Mesothelial cell of epicardium (in vitro differentiated cells): ENCODE measurements around the gene CFAP77. TPM values are rescaled to one million over a fixed set of nuclear protein-coding genes. Genes with fewer than 3 reads are reported as not detected.

ENCODE experiments used
- DNase-seq, 2 experiments: peaks; one replicate each; pipeline ENCODE4 v3.0.0; 2021; ENCODE audit warnings: low spot score in 2 of 2; ENCODE audit not compliant: unreplicated experiment in 2 of 2
- H3K27ac Mint-ChIP-seq: 2 replicates; pipeline ENCODE4 v1.8.0; 2021; ENCODE audit warnings: mixed read lengths
- H3K27me3 Mint-ChIP-seq: 2 replicates; pipeline ENCODE4 v1.8.0; 2021; ENCODE audit warnings: low read depth, mixed read lengths
- H3K36me3 Mint-ChIP-seq: 2 replicates; pipeline ENCODE4 v1.8.0; 2021; ENCODE audit warnings: mixed read lengths
- H3K4me1 Mint-ChIP-seq: 2 replicates; pipeline ENCODE4 v1.8.0; 2021; ENCODE audit warnings: mixed read lengths
- H3K4me3 Mint-ChIP-seq: 2 replicates; pipeline ENCODE4 v1.8.0; 2021; ENCODE audit warnings: mild to moderate bottlenecking, moderate library complexity, mixed read lengths
- H3K9me3 Mint-ChIP-seq: 2 replicates; pipeline ENCODE4 v1.8.0; 2021; ENCODE audit warnings: mixed read lengths
- total RNA-seq: library from RNA; stranded (reverse); gene quantifications from 3 replicates; pipeline ENCODE4 v1.2.1, GENCODE V29; 2021
- TF ChIP-seq, protein P1 (sequence below): fragments of 200-600 bp; sonication (generic); IDR thresholded peaks from one replicate; pipeline ENCODE4 v1.5.0; 2021; ENCODE audit warnings: antibody characterized with exemption; ENCODE audit not compliant: unreplicated experiment

Gene CFAP77
- total RNA-seq, 1 donor from 2014 or later: not detected

DNA sequence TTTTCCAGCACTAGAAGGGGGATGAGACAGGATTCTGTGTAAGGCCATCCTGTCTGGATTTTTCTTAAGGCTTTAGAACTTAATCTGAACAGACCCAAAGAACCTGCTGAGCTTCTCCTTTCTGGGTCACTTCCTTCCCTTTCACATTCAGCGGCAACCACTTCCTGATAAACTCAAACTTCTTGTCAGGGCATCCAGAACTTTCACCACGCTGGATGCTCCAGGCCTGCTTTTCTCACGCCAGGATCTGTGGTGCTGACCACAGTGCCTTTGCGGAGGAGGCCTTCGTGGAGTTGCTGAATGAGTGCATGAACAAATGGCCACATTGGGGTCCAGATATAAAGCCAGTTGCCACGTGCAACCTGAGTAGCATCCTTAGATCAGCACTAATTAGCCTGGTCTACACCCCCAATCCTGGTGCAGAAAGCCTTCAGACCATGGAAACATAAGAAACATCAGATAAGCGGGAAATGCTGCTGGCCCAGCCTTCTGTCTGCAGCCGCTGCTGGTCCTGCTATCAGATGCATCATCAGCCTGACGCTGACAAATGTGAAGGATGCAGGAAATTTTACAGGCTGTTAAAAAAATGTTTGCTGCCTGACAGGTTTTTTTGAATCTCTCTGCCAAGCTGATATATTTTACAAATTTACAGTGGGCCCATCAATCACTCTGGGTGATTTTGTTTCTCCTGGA, 97.1 kb downstream of the CFAP77 start:
- peaks cover 68% of the 10 kb centered on the region for H3K27me3 Mint-ChIP-seq
- H3K4me1 Mint-ChIP-seq: peaks cover 11% of the 10 kb centered on the region
- no peaks in the 10 kb centered on the region for H3K9me3 Mint-ChIP-seq
- H3K36me3 Mint-ChIP-seq: no peaks in the 10 kb centered on the region
- H3K4me3 Mint-ChIP-seq: no peak overlapping the region
- DNase-seq: no peak
- H3K27ac Mint-ChIP-seq: no peak overlapping the region
- TF ChIP-seq, protein P1, sequence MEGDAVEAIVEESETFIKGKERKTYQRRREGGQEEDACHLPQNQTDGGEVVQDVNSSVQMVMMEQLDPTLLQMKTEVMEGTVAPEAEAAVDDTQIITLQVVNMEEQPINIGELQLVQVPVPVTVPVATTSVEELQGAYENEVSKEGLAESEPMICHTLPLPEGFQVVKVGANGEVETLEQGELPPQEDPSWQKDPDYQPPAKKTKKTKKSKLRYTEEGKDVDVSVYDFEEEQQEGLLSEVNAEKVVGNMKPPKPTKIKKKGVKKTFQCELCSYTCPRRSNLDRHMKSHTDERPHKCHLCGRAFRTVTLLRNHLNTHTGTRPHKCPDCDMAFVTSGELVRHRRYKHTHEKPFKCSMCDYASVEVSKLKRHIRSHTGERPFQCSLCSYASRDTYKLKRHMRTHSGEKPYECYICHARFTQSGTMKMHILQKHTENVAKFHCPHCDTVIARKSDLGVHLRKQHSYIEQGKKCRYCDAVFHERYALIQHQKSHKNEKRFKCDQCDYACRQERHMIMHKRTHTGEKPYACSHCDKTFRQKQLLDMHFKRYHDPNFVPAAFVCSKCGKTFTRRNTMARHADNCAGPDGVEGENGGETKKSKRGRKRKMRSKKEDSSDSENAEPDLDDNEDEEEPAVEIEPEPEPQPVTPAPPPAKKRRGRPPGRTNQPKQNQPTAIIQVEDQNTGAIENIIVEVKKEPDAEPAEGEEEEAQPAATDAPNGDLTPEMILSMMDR: no peak

DNA sequence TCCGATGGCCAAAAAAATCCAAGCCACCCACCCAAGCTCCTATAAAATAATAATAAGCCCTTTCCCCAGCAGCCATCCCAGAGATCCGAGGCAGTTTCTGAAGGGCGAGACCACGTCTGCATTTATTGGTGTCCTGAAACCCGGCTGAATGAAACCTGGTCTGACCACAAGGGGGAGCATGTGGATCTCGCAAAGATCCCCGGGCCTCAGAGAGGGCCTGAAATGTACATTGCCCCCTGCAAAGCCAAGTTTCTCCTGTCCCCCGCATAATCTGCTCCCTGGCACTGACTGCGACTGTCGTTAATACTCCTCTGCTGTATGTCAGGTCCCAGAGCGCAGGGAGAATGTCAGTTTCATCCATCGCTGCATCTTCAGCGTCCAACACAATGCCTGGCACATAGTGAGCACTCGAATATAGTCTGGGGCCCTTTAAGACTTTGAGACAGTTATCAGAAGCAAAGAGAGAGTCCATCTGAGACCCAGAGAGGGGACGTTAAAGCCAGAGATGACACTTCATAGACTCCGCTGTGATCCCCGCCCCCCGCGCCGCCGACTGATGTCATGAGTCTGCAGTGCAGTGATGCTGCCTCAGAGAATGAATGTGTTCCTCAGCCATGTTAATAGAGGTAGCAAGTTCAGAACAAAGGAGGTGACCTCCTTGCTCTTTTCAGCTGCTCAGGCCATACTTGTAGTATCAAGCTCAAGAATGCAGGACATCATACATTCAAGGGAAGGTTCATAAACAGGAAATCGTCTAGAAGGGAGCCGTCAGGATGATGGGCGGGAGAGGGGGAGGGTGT, 97.9 kb downstream of the CFAP77 start:
- no peak overlapping the region for H3K27ac Mint-ChIP-seq
- H3K36me3 Mint-ChIP-seq: no peaks in the 10 kb centered on the region
- TF ChIP-seq, protein P1: peak; percentile 86
- peaks cover 65% of the 10 kb centered on the region for H3K27me3 Mint-ChIP-seq
- DNase-seq: peak in 1 of 2 experiments; percentile 80
- H3K4me1 Mint-ChIP-seq: peaks cover 11% of the 10 kb centered on the region
- no peaks in the 10 kb centered on the region for H3K9me3 Mint-ChIP-seq
- H3K4me3 Mint-ChIP-seq: no peak overlapping the region

DNA sequence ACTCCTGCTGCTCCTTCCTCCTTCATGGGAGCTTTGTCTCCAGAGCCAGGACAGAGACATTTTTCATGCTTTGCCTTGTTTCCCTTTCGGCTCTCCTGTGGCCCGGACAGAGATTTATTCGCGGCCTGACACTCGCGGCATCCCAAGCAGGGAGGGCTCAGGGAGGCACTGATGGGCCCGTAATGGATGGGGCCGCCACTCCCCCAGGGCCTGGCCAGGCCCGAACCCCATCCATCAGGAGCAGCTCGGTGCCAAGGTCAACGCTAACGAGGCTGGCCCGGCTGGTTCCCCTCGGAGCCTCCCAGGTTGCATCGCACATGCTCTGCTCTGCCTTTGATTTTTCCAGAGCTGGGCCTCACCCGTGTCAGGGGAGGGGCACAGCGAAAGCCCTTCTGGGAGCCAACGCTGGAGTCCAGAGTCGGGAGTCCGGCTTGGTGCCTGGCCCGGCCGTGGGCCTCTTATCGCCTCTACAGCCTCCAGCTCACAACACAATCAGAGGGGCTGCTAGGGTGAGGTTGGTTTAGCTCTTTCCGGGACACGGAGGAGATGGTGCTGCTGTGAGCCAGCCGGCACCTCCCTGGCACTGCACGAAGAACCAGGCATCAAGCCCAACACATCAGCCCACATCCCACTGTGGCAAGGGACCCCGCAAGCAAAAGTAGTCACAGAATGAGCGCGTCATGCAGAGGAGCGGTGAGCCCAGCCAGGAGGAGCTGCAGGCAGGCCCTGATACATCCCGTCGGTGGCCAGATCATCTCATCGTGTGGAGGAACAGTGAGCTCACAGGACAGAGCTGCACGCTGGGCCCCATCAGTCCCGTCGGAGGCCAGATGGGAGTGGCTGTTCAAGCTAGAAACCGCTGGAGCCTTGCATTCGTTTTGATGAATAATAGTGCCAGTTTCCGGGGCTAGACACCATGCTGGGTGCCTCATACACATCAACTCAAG, 100.2 kb downstream of the CFAP77 start:
- Mint-ChIP-seq H3K27ac (peak overlapping the region; percentile 77), H3K27me3 (peaks cover 56% of the 10 kb centered on the region), H3K4me1 (peaks cover 11% of the 10 kb centered on the region), H3K36me3 (no peaks in the 10 kb centered on the region), H3K9me3 (no peaks in the 10 kb centered on the region), H3K4me3 (no peak overlapping the region)
- no peak for DNase-seq
- TF ChIP-seq, protein P1: no peak

DNA sequence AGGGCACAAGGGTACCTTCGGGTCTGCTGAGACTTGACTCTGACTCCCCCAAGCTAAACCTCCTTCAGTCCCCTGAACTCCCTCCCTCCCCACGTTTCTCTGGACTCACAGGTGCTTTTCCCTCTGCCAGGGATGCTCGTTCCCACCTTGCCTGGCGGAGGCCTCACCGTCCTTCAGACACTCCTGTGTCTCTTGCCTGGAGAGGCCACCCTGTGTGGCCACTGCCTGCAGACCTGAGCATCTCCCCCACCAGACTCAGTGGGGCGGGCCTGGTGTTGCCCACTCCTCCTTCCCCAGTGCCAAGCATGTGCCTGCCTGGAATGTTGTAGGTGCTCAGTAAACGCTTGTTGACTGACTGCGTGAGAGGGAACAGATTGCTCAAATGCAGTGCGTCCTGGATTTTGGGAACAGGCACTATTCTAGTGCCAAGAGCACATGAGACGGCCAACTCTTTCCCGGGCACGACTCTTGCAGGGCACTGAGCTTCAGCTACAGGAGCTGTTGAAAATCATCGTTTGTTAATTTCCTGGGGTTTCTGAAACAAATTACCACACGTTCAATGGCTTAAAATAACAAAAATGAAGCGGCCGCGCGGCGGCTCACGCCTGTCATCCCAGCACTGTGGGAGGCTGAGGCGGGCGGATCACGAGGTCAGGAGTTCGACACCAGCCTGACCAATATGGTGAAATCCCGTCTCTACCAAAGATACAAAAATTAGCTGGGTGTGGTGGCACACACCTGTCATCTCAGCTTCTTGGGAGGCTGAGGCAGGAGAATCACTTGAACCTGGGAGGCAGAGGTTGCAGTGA, 101.4 kb downstream of the CFAP77 start:
- no peak overlapping the region for H3K4me3 Mint-ChIP-seq
- H3K27ac Mint-ChIP-seq: no peak overlapping the region
- H3K4me1 Mint-ChIP-seq: peaks cover 11% of the 10 kb centered on the region
- TF ChIP-seq, protein P1: no peak
- peaks cover 52% of the 10 kb centered on the region for H3K27me3 Mint-ChIP-seq
- DNase-seq: no peak
- no peaks in the 10 kb centered on the region for H3K36me3 Mint-ChIP-seq
- no peaks in the 10 kb centered on the region for H3K9me3 Mint-ChIP-seq

DNA sequence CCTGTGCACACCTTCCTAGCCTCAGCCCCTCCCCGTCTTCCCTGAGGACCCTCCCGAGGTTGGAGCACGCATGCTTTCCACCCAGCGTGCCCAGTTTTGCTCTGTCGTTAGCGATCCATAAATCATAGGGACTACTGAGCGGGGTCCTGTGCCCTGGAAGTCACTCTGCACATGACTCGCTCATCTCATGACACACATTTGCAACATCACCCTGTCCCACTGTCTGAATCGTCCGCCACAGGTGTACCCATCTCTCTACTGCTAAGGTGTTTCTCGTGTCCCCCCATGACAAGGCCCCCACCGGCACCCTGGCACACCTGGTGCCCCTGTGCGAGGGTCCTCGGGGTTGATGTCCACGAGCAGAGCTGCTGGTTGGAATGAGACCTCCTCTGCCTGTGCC, 103.4 kb downstream of the CFAP77 start:
- DNase-seq: no peak
- Mint-ChIP-seq H3K4me3 (no peak overlapping the region), H3K36me3 (no peaks in the 10 kb centered on the region), H3K9me3 (no peaks in the 10 kb centered on the region), H3K27me3 (peaks cover 59% of the 10 kb centered on the region), H3K27ac (no peak overlapping the region), H3K4me1 (peaks cover 11% of the 10 kb centered on the region)
- TF ChIP-seq, protein P1: no peak
